ENCODE measurements around the gene NLRX1.
"Not testable (repeated sequence)": the region's sequence is repeated elsewhere in the genome, so short reads cannot be mapped to it uniquely, and the experiment has no call there.

Gene NLRX1

DNA sequence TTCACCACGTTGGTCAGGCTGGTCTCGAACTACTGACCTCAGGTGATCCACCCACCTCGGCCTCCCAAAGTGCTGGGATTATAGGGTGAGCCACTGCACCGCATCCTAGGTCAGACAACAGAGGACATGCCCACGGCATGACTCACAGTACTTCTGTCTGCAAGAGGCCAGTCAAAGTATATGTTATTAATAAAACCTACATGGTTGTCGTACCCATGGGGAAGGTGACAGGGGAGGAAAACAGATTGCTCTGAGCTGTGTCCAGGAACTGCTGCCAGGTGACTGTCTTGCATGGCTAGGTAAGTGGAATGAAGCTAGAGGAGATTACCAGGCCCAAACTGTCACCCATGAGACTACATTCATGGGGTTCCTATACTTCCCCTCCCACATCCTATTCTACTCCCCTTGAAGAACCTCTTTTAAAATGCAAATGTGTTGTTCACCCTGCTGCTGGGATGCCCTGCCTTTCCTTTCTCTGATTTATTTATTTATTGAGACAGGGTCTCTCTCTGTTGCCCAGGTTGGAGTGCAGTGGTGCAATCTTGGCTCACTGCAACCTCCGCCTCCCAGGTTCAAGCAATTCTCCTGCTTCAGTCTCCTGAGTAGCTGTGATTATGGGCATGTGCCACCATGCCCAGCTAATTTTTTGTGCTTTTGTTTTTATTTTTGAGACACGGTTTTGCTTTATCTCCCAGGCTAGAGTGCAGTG is 2.0 kb upstream of the NLRX1 start:
- no peak overlapping the region for H3K4me3 ChIP-seq (ENCODE audit: low read depth, low read length)
- DNase-seq (ENCODE audit: low read depth), result peak; percentile 60
- TF ChIP-seq, protein P1, sequence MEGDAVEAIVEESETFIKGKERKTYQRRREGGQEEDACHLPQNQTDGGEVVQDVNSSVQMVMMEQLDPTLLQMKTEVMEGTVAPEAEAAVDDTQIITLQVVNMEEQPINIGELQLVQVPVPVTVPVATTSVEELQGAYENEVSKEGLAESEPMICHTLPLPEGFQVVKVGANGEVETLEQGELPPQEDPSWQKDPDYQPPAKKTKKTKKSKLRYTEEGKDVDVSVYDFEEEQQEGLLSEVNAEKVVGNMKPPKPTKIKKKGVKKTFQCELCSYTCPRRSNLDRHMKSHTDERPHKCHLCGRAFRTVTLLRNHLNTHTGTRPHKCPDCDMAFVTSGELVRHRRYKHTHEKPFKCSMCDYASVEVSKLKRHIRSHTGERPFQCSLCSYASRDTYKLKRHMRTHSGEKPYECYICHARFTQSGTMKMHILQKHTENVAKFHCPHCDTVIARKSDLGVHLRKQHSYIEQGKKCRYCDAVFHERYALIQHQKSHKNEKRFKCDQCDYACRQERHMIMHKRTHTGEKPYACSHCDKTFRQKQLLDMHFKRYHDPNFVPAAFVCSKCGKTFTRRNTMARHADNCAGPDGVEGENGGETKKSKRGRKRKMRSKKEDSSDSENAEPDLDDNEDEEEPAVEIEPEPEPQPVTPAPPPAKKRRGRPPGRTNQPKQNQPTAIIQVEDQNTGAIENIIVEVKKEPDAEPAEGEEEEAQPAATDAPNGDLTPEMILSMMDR (conservative IDR thresholded peaks at IDR 0.05; ENCODE audit: low read depth, low read length), result no peak

DNA sequence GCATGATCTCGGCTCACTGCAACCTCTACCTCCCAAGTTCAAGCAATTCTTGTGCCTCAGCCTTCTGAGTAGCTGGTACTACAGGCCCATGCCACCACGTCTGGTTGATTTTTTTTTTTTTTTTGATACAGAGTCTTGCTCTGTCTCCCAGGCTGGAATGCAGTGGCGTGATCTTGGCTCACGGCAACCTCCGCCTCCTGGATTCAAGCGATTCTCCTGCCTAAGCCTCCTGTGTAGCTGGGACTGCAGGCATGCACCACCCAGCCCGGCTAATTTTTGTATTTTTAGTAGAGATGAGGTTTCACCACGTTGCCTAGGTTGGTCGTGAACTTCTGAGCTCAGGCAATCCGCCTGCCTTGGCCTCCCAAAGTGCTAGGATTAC is 1.5 kb upstream of the NLRX1 start:
- not testable (repeated sequence) for DNase-seq (ENCODE audit: low read depth); H3K4me3 ChIP-seq (ENCODE audit: low read depth, low read length)

- TF ChIP-seq, protein P1 (conservative IDR thresholded peaks at IDR 0.05; ENCODE audit: low read depth, low read length), result no peak
- DNase-seq (ENCODE audit: low read depth), result peak; percentile 5
- H3K4me3 ChIP-seq (ENCODE audit: low read depth, low read length), result no peak overlapping the region
These were observed 592 bp upstream of the NLRX1 start for GRCh38 chr11:119167933-119168332.

DNA sequence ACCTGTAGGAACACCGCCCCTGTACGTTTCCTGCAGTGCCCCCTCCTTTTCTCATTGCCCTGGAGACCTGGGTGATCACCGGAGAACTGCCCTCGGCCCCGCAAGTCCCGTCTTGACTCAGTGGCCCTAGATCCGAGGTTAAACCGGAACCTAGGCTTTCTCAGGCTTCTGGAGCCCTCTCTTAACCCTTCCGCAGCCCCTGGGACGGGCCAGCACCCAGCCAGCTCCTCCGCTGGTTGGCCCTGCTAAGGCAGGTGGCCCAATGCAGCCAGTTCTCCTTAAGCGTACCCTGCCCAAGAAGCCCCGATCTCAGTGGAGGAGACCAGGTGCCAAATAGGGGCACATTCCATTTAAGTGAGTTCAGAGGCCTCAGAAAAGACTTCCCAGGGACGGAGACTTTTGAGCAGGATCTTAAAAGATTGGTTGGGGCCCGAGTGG is 776 bp downstream of the NLRX1 start:
- DNase-seq (ENCODE audit: low read depth), result peak; percentile 39
- TF ChIP-seq, protein P1 (conservative IDR thresholded peaks at IDR 0.05; ENCODE audit: low read depth, low read length), result no peak
- H3K4me3 ChIP-seq (ENCODE audit: low read depth, low read length), result peak overlapping the region; percentile 71

DNA sequence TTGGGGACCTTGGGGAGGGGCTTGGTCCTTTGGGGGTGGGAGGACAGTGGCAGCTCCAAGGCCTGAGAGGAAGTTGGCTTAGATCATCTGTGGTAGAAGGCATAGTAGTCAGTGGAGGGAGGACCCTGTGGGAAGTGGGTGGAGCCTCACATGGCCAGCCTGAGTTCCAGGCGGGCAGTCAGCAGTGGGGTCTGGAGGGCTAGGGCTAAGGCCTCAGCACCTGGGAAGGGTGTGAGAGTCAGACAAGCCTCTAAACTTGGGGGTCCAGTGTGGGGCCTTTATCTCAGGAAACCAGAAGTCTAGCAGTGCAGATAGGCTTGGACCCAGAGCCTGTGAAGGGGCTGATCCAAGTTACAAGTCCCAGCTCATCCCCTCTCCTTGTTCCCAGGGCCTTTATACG is 4.0 kb downstream of the NLRX1 start:
- TF ChIP-seq, protein P1 (conservative IDR thresholded peaks at IDR 0.05; ENCODE audit: low read depth, low read length), result no peak
- H3K4me3 ChIP-seq (ENCODE audit: low read depth, low read length), result no peak overlapping the region
- DNase-seq (ENCODE audit: low read depth), result no peak

- TF ChIP-seq, protein P1 (conservative IDR thresholded peaks at IDR 0.05; ENCODE audit: low read depth, low read length), result no peak
- no peak for DNase-seq (ENCODE audit: low read depth)
- H3K4me3 ChIP-seq (ENCODE audit: low read depth, low read length), result no peak overlapping the region
These were observed 4.9 kb downstream of the NLRX1 start for GRCh38 chr11:119173453-119173852.

DNA sequence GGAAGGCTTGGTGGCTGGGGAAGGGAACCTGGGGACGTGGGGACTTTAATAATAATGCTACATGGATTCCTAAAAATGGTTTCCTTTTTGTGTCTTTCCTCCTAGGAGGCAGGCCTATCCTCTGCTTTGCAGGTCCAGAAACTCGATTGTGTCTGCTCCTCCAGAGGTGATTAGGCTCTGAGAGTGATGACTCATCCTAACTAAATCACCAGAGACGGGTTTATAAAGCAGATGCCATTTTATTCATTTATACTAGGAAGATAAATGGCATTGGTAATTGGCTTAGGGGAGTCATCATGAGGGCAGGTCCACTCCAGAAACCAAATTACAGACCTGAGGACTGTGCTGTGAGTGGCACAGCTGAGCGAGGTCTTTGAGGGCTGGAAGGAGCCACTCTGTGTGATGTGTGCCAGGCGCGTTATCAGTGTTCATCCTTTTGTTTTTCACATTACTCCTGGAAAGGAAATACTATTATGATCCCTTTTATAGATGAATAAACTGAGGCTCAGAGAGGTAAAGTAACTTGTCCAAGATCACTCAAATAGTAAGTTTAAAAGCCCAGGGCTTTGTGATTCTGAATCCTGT is 7.1 kb downstream of the NLRX1 start:
- TF ChIP-seq, protein P1 (conservative IDR thresholded peaks at IDR 0.05; ENCODE audit: low read depth, low read length), result no peak
- peak; percentile 35 for DNase-seq (ENCODE audit: low read depth)
- no peak overlapping the region for H3K4me3 ChIP-seq (ENCODE audit: low read depth, low read length)
